ENCODE results near the gene CTSW.
A peak's percentile ranks its signal among the peaks of the same experiment; 100 is the strongest.

Gene CTSW

GRCh38 chr11:65925397-65925796 is 45.8 kb downstream of the CTSW start:
- no peaks in the 10 kb centered on the region for H3K27me3 ChIP-seq (ENCODE audit: control insufficient read depth, insufficient read depth, low read length)
- H3K4me3 ChIP-seq (ENCODE audit: low read depth, low read length) = no peak overlapping the region
- no peaks in the 10 kb centered on the region for H3K9me3 ChIP-seq (ENCODE audit: control insufficient read depth, insufficient read depth, low read depth, low read length)
- peaks cover 7% of the 10 kb centered on the region for H3K4me1 ChIP-seq (ENCODE audit: control insufficient read depth, insufficient read depth, low read length)
- H3K9ac ChIP-seq (ENCODE audit: low read length) = no peak overlapping the region
- peaks cover 23% of the 10 kb centered on the region for H3K36me3 ChIP-seq (ENCODE audit: control insufficient read depth, insufficient read depth, low read length)
- H3K27ac ChIP-seq (ENCODE audit: low read depth, low read length) = no peak overlapping the region

GRCh38 chr11:65927904-65928397 is 48.3 kb downstream of the CTSW start:
- Histone ChIP-seq H3K27ac (ENCODE audit: low read depth, low read length) (no peak overlapping the region), H3K4me3 (ENCODE audit: low read depth, low read length) (no peak overlapping the region), H3K9ac (ENCODE audit: low read length) (no peak overlapping the region)

GRCh38 chr11:65928667-65929066 is 49.0 kb downstream of the CTSW start:
- H3K27ac ChIP-seq (ENCODE audit: low read depth, low read length) = no peak overlapping the region
- no peak overlapping the region for H3K9ac ChIP-seq (ENCODE audit: low read length)

More at GRCh38 chr11:65927904-65928397, 48.3 kb downstream of the CTSW start:
- no peaks in the 10 kb centered on the region for H3K27me3 ChIP-seq (ENCODE audit: control insufficient read depth, insufficient read depth, low read length)
- H3K4me1 ChIP-seq (ENCODE audit: control insufficient read depth, insufficient read depth, low read length) = peaks cover 20% of the 10 kb centered on the region
- H3K36me3 ChIP-seq (ENCODE audit: control insufficient read depth, insufficient read depth, low read length) = peaks cover 6% of the 10 kb centered on the region
- no peaks in the 10 kb centered on the region for H3K9me3 ChIP-seq (ENCODE audit: control insufficient read depth, insufficient read depth, low read depth, low read length)

GRCh38 chr11:65931773-65932557 is 52.3 kb downstream of the CTSW start:
- Histone ChIP-seq H3K4me3 (ENCODE audit: low read depth, low read length) (peak overlapping the region; percentile 39), H3K27ac (ENCODE audit: low read depth, low read length) (no peak overlapping the region), H3K9ac (ENCODE audit: low read length) (no peak overlapping the region), H3K36me3 (ENCODE audit: control insufficient read depth, insufficient read depth, low read length) (no peaks in the 10 kb centered on the region), H3K4me1 (ENCODE audit: control insufficient read depth, insufficient read depth, low read length) (peaks cover 20% of the 10 kb centered on the region), H3K9me3 (ENCODE audit: control insufficient read depth, insufficient read depth, low read depth, low read length) (no peaks in the 10 kb centered on the region), H3K27me3 (ENCODE audit: control insufficient read depth, insufficient read depth, low read length) (no peaks in the 10 kb centered on the region)

More at GRCh38 chr11:65928667-65929066, 49.0 kb downstream of the CTSW start:
- H3K4me3 ChIP-seq (ENCODE audit: low read depth, low read length) = no peak overlapping the region
- no peaks in the 10 kb centered on the region for H3K9me3 ChIP-seq (ENCODE audit: control insufficient read depth, insufficient read depth, low read depth, low read length)
- no peaks in the 10 kb centered on the region for H3K27me3 ChIP-seq (ENCODE audit: control insufficient read depth, insufficient read depth, low read length)
- no peaks in the 10 kb centered on the region for H3K36me3 ChIP-seq (ENCODE audit: control insufficient read depth, insufficient read depth, low read length)
- peaks cover 20% of the 10 kb centered on the region for H3K4me1 ChIP-seq (ENCODE audit: control insufficient read depth, insufficient read depth, low read length)

- no peak overlapping the region for H3K9ac ChIP-seq (ENCODE audit: low read length)
- no peak overlapping the region for H3K27ac ChIP-seq (ENCODE audit: low read depth, low read length)
- H3K9me3 ChIP-seq (ENCODE audit: control insufficient read depth, insufficient read depth, low read depth, low read length) = no peaks in the 10 kb centered on the region
- no peaks in the 10 kb centered on the region for H3K27me3 ChIP-seq (ENCODE audit: control insufficient read depth, insufficient read depth, low read length)
- peaks cover 23% of the 10 kb centered on the region for H3K4me1 ChIP-seq (ENCODE audit: control insufficient read depth, insufficient read depth, low read length)
- no peaks in the 10 kb centered on the region for H3K36me3 ChIP-seq (ENCODE audit: control insufficient read depth, insufficient read depth, low read length)
- H3K4me3 ChIP-seq (ENCODE audit: low read depth, low read length) = peak overlapping the region; percentile 39
Observed at GRCh38 chr11:65932558-65932919, 52.9 kb downstream of the CTSW start.

All from HUES6 (cell line).